Right renal pelvis (tissue), 4 donors: ENCODE measurements around the gene ICA1. TPM values are rescaled to one million over a fixed set of nuclear protein-coding genes. Genes with fewer than 3 reads are reported as not detected.

Experiments used
- DNase-seq, 4 donors: peaks; one replicate each; pipeline ENCODE4 v3.0.0-alpha.2; 2013; ENCODE audit warnings: low read depth in 4 of 4, low spot score in 3 of 4, missing footprints in 1 of 4
- polyA plus RNA-seq, 4 donors: library from polyadenylated mRNA; unstranded; fragments of 120-200 nt; gene quantifications; one replicate each; pipeline ENCODE4 v1.2.1, GENCODE V29; 2013; ENCODE audit not compliant: insufficient read length in 4 of 4

ICA1 gene
- polyA plus RNA-seq, 4 donors = 19.9 to 30.3 (median 22.0) TPM

- DNase-seq = no peak
These were observed 57.0 kb downstream of the ICA1 start for GRCh38 chr7:8205031-8205387.

GRCh38 chr7:8204339-8205030 is 57.5 kb downstream of the ICA1 start:
- no peak for DNase-seq

- DNase-seq = no peak
These were observed 60.0 kb downstream of the ICA1 start for GRCh38 chr7:8201846-8202441.

- DNase-seq = no peak
These were observed 61.2 kb downstream of the ICA1 start for GRCh38 chr7:8200717-8201116.

- DNase-seq = no peak
These were observed 61.7 kb downstream of the ICA1 start for GRCh38 chr7:8200316-8200715.

- DNase-seq = no peak
These were observed 63.8 kb downstream of the ICA1 start for GRCh38 chr7:8197994-8198698.

- DNase-seq = no peak
These were observed 69.1 kb downstream of the ICA1 start for GRCh38 chr7:8192897-8193296.

- peak in 3 of 4 donors; percentile 65 to 72 (median 72) for DNase-seq
These were observed 71.7 kb downstream of the ICA1 start for GRCh38 chr7:8190119-8190895.

GRCh38 chr7:8189625-8190024 is 72.3 kb downstream of the ICA1 start:
- DNase-seq = no peak

- DNase-seq = no peak
These were observed 75.9 kb downstream of the ICA1 start for GRCh38 chr7:8185926-8186683.

- DNase-seq = no peak
These were observed 77.7 kb downstream of the ICA1 start for GRCh38 chr7:8184221-8184620.

- no peak for DNase-seq
These were observed 82.5 kb downstream of the ICA1 start for GRCh38 chr7:8179486-8179885.

- no peak for DNase-seq
These were observed 83.6 kb downstream of the ICA1 start for GRCh38 chr7:8178353-8178752.

- no peak for DNase-seq
These were observed 84.6 kb downstream of the ICA1 start for GRCh38 chr7:8177109-8177933.

GRCh38 chr7:8176370-8177081 is 85.4 kb downstream of the ICA1 start:
- DNase-seq = no peak

GRCh38 chr7:8175929-8176369 is 86.0 kb downstream of the ICA1 start:
- DNase-seq = no peak

- no peak for DNase-seq
These were observed 89.3 kb downstream of the ICA1 start for GRCh38 chr7:8172372-8173354.

- DNase-seq = no peak
These were observed 92.8 kb downstream of the ICA1 start for GRCh38 chr7:8169171-8169570.
